Activated CD4-positive, alpha-beta T cell treated with anti-CD3 and anti-CD28 coated beads for 24 hours (primary cell): ENCODE results near the gene CAMK2D.
A peak's percentile ranks its signal among the peaks of the same experiment; 100 is the strongest.

ENCODE experiments used
- DNase-seq, 2 donors: peaks; one replicate each; pipeline ENCODE4 v3.0.0-alpha.2; 2020; ENCODE audit warnings: low read depth in 2 of 2

CAMK2D gene

GRCh38 chr4:113565702-113566012 lies 195.9 kb downstream of the CAMK2D start:
- no peak for DNase-seq

DNA sequence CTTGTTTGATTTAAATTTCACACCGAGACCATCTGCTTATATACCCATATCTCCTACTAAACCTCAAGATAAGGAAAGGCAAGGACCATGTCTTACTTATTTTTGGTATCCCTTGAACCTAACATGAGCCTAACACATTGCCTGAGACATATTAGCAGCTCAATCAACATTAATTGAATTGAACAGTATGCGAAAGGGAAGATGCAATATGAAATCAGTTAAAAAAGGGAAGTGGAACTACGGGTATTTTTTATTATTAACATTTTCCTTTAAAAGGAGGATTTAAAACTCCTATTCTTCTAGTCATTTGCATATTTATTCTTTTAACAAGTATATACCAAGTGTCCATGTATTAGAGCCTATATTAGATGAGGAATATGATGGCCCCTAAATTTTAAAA lies 197.0 kb downstream of the CAMK2D start:
- DNase-seq, result no peak

GRCh38 chr4:113563691-113564378 lies 197.7 kb downstream of the CAMK2D start:
- DNase-seq, result no peak

DNA sequence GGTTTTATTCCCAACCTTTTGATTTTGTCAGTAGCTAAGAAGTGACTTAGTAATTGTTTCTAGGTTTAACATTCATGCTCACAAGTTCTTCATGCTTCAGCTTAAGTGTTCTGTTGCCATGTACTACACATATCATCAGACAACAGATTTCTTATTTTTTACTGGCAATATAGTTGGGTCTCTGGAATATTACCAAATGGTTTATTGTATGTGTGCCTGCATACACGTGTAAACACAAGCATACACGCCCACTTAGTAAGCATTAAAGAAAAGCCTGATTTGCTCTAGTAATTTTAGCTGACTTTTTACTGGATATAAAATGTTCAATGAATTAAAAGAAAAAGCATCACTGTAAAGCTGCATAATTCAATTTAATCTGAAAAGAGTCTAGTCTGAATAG lies 199.8 kb downstream of the CAMK2D start:
- DNase-seq, result no peak

DNA sequence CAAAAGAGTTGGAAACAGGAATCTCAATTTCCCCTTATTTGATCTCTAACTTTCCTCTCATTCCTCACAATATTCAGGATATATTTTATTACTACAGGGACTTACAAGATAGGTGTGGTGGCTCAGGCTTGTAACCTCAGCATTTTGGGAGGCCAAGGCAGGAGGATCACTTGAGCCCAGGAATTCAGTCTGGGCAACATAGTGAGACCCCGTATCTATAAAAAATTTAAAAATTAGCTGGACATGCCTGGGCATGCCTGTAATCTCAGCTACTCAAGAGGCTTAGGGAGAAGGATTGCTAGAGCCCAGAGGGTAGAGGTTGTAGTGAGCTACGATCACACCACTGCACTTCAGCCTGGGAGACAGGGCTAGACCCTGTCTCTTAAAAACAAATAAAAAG lies 200.4 kb downstream of the CAMK2D start:
- no peak for DNase-seq

- DNase-seq, result no peak
Observed at GRCh38 chr4:113560579-113560978, 201.0 kb downstream of the CAMK2D start.

DNA sequence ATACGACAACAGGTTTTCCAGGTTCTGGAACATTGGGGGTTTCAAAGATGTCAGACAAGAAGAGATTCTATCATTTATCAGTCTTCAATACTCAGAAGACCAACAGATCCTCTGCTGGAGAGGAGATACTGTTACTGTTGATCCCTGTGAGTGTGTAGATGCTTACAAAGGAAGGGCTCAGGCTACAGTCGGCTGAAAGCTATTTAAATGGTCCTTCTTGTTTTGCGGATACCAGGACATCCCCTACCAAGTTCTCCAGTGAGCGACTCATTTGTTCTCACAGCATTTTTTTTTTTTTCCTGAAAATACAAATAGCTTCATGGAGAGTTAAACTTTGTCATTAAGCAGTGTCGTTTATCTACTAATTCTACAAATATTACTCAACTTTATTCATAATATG lies 201.6 kb downstream of the CAMK2D start:
- no peak for DNase-seq

GRCh38 chr4:113556382-113557134 lies 205.0 kb downstream of the CAMK2D start:
- DNase-seq, result no peak

GRCh38 chr4:113555868-113556267 lies 205.7 kb downstream of the CAMK2D start:
- no peak for DNase-seq

- no peak for DNase-seq
Observed at GRCh38 chr4:113553082-113553481, 208.5 kb downstream of the CAMK2D start.

- DNase-seq, result no peak
Observed at GRCh38 chr4:113550510-113550909, 211.0 kb downstream of the CAMK2D start.

- no peak for DNase-seq
Observed at GRCh38 chr4:113548303-113548702, 213.2 kb downstream of the CAMK2D start.

DNA sequence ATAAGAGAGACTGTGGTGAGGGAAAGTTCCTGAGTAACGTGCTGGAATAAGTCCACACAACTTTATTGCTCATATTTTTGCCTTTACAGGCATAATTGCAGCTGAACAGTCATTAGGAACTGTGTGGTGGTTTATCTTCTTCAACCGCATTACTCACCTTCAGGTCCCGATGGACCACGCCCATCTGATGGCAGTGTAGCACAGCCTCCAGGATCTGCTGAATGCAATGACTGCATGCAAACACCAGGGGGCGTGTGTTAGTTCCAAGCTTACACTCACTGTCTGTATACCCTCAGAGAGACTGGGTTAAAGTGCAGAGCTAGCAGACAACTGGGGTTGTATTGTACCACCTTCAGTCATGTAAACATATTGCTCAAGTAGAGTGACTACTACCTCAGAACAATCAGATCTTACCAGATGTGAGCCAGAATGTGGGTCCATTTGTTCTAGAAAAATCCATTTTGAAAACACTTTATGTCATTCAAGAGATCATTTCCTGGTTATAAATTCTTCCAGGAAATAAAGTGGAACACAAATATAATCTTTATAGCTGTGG lies 214.0 kb downstream of the CAMK2D start:
- DNase-seq, result peak; percentile 80 to 85

DNA sequence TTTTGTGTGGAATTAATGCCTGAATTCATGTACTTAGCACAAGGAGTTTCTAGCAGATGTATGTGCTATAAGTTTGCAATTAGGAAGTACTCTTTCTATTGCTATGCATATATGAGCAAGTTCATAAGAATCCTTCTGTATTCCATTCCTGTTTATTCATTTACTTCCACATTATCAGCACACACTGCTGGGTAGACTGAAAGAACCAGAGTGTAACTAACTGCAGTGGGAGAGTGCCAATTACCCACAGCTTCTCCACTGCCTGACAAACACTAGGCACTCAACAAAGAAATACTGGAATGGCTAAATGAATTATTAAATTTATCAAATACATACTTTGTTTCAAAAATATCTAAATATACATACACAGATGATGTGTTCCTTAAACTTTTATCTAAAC lies 219.6 kb downstream of the CAMK2D start:
- DNase-seq, result no peak

GRCh38 chr4:113540859-113541258 lies 220.7 kb downstream of the CAMK2D start:
- peak; percentile 33 to 45 for DNase-seq

GRCh38 chr4:113539408-113539807 lies 222.1 kb downstream of the CAMK2D start:
- DNase-seq, result no peak

- no peak for DNase-seq
Observed at GRCh38 chr4:113537628-113538027, 223.9 kb downstream of the CAMK2D start.

GRCh38 chr4:113537203-113537602 lies 224.3 kb downstream of the CAMK2D start:
- DNase-seq, result no peak

DNA sequence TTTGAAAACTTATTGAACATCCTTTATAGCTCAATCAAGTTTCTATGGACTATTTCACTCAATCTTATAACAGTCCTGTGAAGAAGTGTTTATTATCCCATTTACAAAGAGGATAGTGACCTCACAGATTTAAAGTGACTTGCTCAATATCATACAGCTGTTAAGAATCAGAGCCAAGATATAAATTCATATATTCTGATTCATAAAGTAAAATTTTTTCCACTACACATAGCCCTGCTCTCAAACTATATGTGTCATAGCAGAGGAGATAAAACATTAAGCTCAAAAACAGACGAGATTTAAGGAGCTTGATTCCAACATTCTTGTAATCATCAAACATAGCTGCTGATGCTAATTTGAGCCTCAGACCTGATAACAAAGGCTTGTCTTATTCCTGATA lies 226.8 kb downstream of the CAMK2D start:
- no peak for DNase-seq

DNA sequence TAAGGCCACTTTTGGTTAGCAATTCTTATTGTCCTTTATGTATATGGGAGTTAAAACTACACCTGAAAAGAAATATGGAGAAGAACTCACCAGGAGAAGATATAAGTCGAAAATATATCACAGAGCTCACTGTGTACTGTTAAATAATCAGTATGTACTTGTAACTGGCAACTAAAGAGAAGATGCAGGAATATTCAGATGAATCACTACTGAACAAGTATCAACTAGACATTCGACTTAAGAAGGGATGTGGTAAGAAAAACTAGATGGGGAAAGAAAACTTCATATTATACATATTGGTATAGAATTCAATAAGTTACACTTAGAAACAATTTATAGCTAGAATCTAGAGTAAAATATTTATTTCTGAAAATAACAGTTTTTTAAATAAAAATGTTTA lies 230.0 kb downstream of the CAMK2D start:
- DNase-seq, result no peak

DNA sequence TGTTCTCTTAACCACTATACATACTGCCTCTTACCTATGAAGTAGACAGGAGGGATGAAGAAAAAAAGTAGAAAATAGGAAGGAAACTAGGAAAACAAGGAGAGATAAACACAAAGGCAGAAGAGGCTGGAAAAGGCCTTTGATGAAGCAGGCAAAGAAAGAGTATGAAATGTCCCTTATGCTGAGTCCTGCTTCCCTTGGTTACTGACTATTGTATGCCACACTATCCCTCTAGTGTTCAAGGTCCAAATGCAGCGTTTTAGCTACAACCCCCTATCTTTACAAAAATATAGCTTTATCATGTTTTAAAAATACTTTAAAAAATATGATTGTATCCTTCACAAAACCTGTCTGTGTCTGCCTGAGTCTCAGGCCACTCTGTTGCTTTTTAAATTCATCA lies 233.1 kb downstream of the CAMK2D start:
- DNase-seq, result no peak

GRCh38 chr4:113525521-113525920 lies 236.0 kb downstream of the CAMK2D start:
- no peak for DNase-seq

GRCh38 chr4:113524505-113525186 lies 236.9 kb downstream of the CAMK2D start:
- no peak for DNase-seq
